ENCODE data around the gene GRK6. TPM values are rescaled to one million over a fixed set of nuclear protein-coding genes. Genes with fewer than 3 reads are reported as not detected.

GRK6 gene
- total and polyA plus RNA-seq, 9 of the 15 experiments (the other 6 are each of a cell fraction or from before 2014, with no cell fraction given): 0.63 to 122 (median 44.5) TPM

DNA sequence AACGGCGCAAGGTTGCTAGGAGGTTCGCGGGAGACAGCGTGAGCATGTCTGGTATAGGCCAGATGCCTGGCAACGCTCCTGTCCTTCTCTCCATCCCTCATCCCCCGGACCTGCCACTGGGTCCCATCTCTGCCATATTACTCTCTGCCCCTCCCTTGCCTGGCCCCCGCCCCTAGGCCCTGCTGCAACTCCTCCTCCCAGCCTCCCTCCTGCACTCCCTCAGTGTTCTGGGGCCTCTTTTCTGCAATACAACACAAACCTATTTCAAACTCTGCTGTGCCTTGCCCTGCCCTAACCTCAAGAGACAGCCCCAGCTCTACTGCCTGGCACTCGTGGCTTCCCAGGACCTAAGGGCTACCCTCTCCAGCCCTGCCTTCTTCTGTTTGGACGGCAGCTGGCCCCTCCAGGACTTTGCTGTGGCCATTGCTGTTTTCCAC is 55.9 kb downstream of the GRK6 start:
- ATAC-seq: peak; percentile 19
- no peak overlapping the region; the same call in 2 of the 3 replicates for H3K27ac ChIP-seq (ENCODE audit: extremely low read depth, low read depth, low read length)
- WGBS (ENCODE audit: insufficient coverage, low coverage, missing lambda C conversion rate): 78% methylated on average over 10 of the region's 10 CpGs
- TF ChIP-seq DPF2 (IDR thresholded peaks at IDR 0.05) (no peak), POLR2B (IDR thresholded peaks at IDR 0.05; ENCODE audit: low read depth, partially characterized antibody) (peak; percentile 28), POLR2A (conservative IDR thresholded peaks at IDR 0.05) (peak; percentile 52; the same call in 1 of the 2 replicates), JUND (IDR thresholded peaks at IDR 0.05; ENCODE audit: borderline replicate concordance, low read depth, low read length) (no peak), JUND (tag; IDR thresholded peaks at IDR 0.05; ENCODE audit: borderline replicate concordance, low read depth, low read length) (no peak), THRAP3 (IDR thresholded peaks at IDR 0.05; ENCODE audit: borderline replicate concordance) (no peak), CCAR2 (IDR thresholded peaks at IDR 0.05; ENCODE audit: low read depth, low read length) (no peak), SUPT5H (IDR thresholded peaks at IDR 0.05) (0 out of 2 replicates have a peak, but pooled peaks have one; percentile 51), POLR2AphosphoS5 (IDR thresholded peaks at IDR 0.05; ENCODE audit: control insufficient read depth, insufficient read depth, low read depth, low read length) (peak; percentile 51; the same call in 1 of the 2 replicates), NR1H2 (CRISPR knock-in tag; IDR thresholded peaks at IDR 0.05) (no peak)
- TF ChIP-seq, protein P1, sequence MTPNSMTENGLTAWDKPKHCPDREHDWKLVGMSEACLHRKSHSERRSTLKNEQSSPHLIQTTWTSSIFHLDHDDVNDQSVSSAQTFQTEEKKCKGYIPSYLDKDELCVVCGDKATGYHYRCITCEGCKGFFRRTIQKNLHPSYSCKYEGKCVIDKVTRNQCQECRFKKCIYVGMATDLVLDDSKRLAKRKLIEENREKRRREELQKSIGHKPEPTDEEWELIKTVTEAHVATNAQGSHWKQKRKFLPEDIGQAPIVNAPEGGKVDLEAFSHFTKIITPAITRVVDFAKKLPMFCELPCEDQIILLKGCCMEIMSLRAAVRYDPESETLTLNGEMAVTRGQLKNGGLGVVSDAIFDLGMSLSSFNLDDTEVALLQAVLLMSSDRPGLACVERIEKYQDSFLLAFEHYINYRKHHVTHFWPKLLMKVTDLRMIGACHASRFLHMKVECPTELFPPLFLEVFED (CRISPR knock-in tag; conservative IDR thresholded peaks at IDR 0.05): peak; percentile 67; the same call in 1 of the 2 replicates
- TF ChIP-seq, protein P2, sequence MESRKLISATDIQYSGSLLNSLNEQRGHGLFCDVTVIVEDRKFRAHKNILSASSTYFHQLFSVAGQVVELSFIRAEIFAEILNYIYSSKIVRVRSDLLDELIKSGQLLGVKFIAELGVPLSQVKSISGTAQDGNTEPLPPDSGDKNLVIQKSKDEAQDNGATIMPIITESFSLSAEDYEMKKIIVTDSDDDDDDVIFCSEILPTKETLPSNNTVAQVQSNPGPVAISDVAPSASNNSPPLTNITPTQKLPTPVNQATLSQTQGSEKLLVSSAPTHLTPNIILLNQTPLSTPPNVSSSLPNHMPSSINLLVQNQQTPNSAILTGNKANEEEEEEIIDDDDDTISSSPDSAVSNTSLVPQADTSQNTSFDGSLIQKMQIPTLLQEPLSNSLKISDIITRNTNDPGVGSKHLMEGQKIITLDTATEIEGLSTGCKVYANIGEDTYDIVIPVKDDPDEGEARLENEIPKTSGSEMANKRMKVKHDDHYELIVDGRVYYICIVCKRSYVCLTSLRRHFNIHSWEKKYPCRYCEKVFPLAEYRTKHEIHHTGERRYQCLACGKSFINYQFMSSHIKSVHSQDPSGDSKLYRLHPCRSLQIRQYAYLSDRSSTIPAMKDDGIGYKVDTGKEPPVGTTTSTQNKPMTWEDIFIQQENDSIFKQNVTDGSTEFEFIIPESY (CRISPR knock-in tag; IDR thresholded peaks at IDR 0.05): peak; percentile 35; the same call in 1 of the 2 replicates
- TF ChIP-seq, protein P3, sequence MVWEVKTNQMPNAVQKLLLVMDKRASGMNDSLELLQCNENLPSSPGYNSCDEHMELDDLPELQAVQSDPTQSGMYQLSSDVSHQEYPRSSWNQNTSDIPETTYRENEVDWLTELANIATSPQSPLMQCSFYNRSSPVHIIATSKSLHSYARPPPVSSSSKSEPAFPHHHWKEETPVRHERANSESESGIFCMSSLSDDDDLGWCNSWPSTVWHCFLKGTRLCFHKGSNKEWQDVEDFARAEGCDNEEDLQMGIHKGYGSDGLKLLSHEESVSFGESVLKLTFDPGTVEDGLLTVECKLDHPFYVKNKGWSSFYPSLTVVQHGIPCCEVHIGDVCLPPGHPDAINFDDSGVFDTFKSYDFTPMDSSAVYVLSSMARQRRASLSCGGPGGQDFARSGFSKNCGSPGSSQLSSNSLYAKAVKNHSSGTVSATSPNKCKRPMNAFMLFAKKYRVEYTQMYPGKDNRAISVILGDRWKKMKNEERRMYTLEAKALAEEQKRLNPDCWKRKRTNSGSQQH (CRISPR knock-in tag; IDR thresholded peaks at IDR 0.05): 0 out of 2 replicates have a peak, but pooled peaks have one; percentile 24
- TF ChIP-seq, protein P4, sequence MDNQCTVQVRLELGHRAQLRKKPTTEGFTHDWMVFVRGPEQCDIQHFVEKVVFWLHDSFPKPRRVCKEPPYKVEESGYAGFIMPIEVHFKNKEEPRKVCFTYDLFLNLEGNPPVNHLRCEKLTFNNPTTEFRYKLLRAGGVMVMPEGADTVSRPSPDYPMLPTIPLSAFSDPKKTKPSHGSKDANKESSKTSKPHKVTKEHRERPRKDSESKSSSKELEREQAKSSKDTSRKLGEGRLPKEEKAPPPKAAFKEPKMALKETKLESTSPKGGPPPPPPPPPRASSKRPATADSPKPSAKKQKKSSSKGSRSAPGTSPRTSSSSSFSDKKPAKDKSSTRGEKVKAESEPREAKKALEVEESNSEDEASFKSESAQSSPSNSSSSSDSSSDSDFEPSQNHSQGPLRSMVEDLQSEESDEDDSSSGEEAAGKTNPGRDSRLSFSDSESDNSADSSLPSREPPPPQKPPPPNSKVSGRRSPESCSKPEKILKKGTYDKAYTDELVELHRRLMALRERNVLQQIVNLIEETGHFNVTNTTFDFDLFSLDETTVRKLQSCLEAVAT (IDR thresholded peaks at IDR 0.05): no peak

More for the DNA sequence above, 55.9 kb downstream of the GRK6 start:
- Histone ChIP-seq H3K27me3 (ENCODE audit: control insufficient read depth in 2 of 2, insufficient read depth in 2 of 2, low read length in 2 of 2) (no peaks in the 10 kb centered on the region), H3K4me2 (ENCODE audit: insufficient read depth, low read length) (no peak overlapping the region), H3K9ac (ENCODE audit: insufficient read depth in 1 of 2, low read depth in 2 of 2, low read length in 2 of 2) (peak overlapping the region in 1 of 2 experiments; percentile 48; a peak in 1 of 4 replicates), H3K4me3 (no peak overlapping the region), H4K20me1 (replicated peaks; ENCODE audit: control insufficient read depth, insufficient read depth, low read length) (no peaks in the 10 kb centered on the region), H3K79me2 (ENCODE audit: control insufficient read depth, insufficient read depth, low read length) (no peaks in the 10 kb centered on the region), H2AFZ (ENCODE audit: low read depth, low read length) (no peak overlapping the region), H3K9me3 (replicated peaks; ENCODE audit: control insufficient read depth, insufficient read depth, low read depth, low read length) (no peaks in the 10 kb centered on the region), H3K36me3 (ENCODE audit: control insufficient read depth, insufficient read depth, low read length) (peaks cover 44% of the 10 kb centered on the region; the same call in 2 of the 3 replicates), H3K9me1 (ENCODE audit: control insufficient read depth, insufficient read depth, low read length) (no peaks in the 10 kb centered on the region), H3K4me1 (replicated peaks in 1 of 2; ENCODE audit: control insufficient read depth in 2 of 2, insufficient read depth in 2 of 2, low read length in 2 of 2) (peaks cover 15 to 33% of the 10 kb centered on the region in 2 experiments)
- BruUV-seq (replicated peaks): no TSS peak
- in situ Hi-C loops (cut with MboI) (no loop called here), intact Hi-C loops (cut with micrococcal nuclease) (no loop called here)
- FAIRE-seq (no peak), DNase-seq (ENCODE audit: extremely low read depth in 1 of 4, low spot score in 3 of 4) (no peak)
- POLR2A ChIA-PET: interaction anchor here (1.0 to 1.2 kb wide), 2 partner anchors 11 to 27 kb away, joined by 3 to 4 read pairs; no protein-coding TSS in a partner anchor
- CTCF ChIA-PET (ENCODE audit: low intra/inter-chr PET ratio): interaction anchor here (1.1 kb wide), 1 partner anchor 9 kb away, joined by 4 read pairs; no protein-coding TSS in a partner anchor

Data from K562 (cell line).